ENCODE results near the gene TMPRSS11E.
"Not testable (repeated sequence)": the region's sequence is repeated elsewhere in the genome, so short reads cannot be mapped to it uniquely, and the experiment has no call there.

TMPRSS11E gene, protein sequence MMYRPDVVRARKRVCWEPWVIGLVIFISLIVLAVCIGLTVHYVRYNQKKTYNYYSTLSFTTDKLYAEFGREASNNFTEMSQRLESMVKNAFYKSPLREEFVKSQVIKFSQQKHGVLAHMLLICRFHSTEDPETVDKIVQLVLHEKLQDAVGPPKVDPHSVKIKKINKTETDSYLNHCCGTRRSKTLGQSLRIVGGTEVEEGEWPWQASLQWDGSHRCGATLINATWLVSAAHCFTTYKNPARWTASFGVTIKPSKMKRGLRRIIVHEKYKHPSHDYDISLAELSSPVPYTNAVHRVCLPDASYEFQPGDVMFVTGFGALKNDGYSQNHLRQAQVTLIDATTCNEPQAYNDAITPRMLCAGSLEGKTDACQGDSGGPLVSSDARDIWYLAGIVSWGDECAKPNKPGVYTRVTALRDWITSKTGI

DNA sequence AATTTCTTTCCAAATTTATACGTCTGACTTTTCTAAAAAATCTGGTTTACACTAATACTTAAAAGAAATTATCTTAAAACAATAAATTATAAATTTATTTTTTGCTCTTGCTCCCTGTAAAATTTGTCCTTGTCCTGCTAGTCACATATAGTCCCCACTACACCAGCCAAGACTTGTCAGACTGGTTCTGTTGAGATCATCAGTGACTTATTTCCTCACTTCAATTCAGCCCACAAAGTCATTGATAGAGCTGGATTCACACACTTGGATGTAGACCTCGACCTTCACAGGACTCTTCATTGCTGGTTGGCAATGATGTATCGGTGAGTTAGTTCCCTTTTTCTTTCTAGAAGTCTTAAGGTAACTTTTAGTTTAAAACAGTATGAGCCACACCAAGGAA lies at the start of gene TMPRSS11E:
TMPRSS11E (plus strand) TSS at position 263 of the 400 bp plus-strand sequence; CDS start at position 313, 50 bp downstream.
- DNase-seq: no peak

DNA sequence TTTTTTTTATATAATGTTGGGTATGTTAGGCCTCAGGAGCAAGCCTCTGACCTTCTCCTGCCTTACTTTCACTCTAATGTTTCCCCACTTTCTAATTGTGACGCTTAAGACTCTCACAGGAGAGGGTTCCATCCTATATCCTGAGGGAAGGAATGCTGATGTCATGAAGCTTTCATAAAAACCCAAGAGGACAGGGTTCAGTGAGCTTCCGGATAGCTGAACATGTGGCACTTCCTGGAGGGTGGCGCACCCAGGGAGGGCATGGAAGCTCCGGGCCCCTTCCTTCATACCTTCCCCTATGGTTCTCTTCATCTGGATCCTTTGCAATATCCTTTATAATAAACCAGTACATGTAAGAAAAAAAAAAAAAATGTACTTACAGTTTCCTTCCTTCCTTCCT lies 48.0 kb upstream of the TMPRSS11E start:
- DNase-seq: no peak

DNA sequence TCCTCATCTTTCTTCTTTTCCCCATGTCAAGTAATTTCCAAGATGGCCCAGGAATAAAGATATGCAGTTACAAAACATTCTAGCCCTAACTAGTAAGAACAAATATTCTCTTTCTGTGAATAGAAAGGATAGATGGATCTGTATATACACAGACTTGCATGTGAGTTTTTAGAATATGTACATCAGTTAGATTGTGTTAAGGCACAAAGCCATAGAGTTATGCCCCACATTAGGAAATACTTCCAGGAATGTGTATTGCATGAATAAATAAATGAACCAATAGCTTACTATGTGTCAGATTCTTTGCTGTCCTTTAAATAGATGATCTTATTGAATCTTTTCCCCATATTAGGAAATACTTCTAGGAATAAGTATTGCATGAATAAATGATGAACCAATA lies 46.0 kb upstream of the TMPRSS11E start:
- no peak for DNase-seq

DNA sequence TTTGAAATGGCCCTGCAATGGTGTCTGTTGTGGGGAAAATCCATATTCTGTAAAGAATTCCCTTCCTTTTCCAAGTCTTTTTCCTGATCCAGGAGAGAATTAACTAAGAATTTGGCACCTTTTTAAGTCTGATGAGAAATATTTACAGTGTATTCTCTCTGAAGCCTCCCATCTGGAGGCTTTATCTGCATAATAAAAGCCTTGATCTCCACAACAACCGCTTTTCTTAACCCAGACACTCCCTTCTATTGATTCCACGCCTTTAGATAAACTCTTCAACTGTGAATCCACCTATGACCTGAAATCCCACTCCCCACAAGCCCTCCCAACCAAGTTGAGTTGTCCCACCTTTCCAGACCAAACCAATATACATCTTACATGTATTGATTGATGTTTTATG lies 43.1 kb upstream of the TMPRSS11E start:
- no peak for DNase-seq

DNA sequence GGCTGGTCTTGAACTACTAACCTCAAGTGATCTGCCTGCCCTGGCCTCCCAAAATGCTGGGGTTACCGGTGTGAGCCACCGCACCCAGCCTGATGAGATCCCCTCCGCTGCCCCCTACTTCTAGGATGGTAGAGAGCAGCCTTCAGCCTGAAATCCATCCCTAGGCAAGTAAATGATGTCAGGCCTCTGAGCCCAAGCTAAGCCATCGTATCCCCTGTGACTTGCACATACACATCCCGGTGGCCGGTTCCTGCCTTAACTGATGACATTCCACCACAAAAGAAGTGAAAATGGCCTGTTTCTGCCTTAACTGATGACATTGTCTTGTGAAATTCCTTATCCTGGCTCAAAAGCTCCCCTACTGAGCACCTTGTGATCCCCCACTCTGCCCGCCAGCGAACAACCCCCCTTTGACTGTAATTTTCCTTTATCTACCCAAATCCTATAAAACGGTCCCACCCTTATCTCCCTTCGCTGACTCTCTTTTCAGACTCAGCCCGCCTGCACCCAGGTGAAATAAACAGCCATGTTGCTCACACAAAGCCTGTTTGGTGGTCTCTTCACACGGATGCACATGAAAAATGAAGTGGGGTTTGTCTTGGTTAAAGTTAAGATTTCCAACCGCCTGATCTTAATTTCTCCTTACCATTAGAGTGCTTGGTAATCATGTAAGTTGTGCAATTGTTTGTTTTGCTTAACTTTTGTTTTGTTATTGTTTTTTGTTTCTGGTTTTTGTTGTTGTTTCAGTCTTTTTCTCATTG lies 41.4 kb upstream of the TMPRSS11E start:
- not testable (repeated sequence) for DNase-seq

DNA sequence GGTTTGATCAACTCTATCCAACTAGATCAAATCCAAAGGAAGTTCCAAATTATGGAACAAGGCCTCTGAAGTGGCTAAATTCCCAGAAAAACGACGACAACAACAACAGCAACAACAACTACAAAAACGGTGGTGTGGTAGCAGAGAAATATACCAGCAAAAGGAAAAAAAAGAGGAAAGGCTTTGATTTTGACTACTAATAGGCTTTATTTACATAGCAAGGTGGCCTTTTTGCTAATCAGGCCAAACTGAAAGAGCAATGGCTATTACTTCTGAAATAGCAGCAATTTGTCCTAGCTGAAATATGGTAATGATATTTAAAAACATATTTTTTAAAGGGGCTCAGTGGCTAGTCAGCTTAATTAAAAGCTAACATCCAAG lies 40.8 kb upstream of the TMPRSS11E start:
- no peak for DNase-seq

DNA sequence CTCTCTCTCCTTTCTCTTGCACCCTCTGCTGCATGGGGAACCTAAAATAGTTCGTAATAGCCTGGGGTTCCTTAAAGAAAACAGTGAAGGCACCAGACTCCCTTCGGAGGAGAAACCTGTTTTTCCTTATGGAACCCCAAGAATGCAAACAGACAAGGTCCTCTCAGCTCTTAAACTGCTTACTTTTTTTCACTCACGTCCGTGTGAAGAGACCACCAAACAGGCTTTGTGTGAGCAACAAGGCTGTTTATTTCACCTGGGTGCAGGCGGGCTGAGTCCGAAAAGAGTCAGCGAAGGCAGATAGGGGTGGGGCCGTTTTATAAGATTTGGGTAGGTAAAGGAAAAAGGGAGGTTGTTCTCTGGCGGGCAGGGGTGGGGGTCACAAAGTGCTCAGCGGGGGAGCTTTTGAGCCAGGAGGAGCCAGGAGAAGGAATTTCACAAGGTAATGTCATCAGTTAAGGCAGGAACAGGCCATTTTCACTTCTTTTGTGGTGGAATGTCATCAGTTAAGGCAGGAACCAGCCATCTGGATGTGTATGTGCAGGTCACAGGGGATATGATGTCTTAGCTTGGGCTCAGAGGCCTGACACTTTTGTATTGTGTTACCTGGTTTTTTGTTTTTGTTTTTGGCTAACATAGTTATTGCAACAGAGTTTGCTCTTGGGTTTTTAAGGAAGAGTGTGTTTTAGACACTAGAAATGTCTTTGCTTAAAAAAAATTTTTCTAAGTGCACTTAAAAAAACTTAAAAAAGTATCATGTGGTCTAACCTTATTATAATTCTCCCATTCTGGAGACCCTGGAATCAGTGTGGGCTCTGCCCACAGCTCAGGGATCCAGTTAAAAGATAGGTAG lies 40.0 kb upstream of the TMPRSS11E start:
- not testable (repeated sequence) for DNase-seq

DNA sequence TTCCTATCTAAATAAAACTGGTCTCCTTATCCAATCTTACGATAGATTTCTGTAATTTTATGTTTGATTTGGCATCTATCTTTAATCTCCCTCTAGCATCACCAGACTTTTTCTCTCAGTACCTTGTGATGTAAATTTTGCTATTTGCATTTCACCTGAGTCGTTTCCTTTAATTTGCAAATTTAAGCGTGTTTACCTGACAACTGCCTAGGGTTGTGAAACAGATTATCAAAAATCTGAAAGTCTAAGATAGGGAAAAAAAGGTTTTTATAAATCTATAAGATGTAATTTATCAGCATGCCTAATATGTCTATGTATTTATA lies 39.4 kb upstream of the TMPRSS11E start:
- DNase-seq: no peak

DNA sequence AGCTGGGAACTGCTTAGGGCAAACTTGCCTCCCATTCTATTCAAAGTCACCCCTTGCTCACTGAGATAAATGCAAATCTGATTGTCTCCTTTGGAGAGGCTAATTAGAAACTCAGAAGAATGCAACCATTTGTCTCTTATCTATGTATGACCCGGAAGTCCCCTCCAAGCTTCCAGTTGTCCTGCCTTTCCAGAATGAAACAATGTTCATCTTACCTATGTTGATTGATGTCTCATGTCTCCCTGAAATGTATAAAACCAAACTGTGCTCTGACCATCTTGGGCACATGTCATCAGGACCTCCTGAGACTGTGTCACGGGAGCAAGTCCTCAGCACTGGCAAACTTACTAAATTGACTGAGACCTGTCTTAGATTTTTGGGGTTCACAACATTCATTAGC lies 37.1 kb upstream of the TMPRSS11E start:
- DNase-seq: no peak

DNA sequence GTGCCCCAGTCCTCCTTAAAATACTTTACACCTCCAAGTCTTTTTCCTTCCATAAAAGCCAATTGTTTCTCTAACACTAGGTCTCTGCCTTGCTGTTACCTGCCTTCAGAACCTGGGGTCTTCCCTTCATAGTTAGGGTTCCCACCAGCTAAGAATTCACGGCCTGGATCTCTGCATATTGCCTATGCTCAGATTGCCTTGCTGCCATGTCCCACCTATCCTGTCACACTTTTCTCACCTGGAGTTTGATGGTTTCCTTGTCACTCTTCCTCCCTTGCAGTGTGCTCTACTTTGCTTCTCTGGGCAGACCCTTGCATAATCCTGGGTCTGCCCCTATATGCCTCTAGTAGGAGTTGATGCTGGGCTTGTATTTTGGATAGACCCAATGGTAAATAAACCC lies 36.6 kb upstream of the TMPRSS11E start:
- no peak for DNase-seq

DNA sequence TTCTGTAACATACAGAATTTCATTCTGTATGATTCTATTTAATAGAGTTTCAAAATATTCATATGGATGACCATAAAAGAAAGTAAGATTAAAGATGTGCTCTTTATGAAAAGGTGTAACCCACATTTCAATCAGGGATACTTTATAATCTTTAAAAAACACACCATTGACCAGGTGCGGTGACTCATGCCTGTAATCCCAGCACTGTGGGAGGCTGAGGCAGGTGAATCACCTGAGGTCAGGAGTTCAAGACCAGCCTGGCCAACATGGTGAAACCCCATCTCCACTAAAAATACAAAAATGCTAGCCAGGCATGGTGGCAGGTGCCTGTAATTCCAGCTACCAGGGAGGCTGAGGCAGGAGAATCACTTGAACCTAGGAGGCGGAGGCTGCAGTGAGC lies 35.2 kb upstream of the TMPRSS11E start:
- DNase-seq: not testable (repeated sequence)

DNA sequence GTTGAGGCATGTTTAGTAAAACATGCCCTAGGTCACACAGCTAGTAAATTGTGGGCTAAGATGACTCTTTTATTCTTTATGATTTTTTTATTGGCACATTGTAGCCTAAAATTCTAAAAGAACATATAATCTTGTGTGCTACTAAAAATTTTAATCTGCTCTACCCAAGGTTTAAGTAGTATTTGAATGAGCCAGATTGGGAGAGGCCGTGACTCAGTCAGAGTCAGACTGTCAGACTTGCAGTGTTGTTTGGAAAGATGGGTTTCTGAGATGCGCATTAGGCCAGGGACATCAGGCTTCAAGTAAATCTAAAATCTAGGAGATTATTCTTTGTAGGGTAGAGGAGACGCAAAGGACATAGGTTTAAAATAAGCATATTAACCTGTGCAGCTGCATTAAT lies 30.7 kb upstream of the TMPRSS11E start:
- no peak for DNase-seq

DNA sequence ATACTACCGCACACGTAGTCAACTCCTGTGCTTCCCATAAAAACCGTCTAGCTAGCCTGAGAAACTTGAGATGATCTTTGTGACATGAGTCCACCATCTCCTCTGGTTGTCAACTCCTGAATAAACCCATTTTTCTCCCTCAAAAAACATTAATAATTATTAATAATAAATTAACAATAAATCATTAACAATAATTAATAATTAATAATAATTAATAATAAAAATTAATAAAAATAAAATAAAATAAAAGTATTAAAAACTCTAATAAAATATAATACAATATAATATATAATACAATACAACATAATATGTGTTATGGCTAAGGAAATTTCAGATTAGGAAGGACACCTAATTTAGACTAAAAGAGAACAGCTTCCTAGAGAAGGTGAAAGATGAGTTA lies 20.7 kb upstream of the TMPRSS11E start:
- no peak for DNase-seq

DNA sequence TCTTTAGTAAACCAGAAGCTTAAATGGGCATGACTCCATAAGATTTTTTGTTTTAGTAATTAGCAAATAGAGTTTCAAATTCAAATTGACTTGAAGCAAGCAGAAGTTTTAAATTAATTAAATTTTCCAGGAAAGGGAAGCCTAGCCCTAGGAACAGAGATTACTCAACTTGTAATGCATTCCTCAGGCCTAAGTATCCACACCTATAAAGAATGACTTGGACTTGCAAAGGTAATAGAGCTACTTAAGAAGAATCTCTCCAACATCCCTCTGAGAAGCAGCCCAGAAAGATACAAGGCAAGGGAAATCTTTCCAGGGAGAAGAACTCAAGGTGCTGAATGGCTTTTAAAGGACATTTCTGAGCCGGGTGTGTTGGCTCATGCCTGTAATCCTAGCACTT lies 16.9 kb upstream of the TMPRSS11E start:
- DNase-seq: no peak

DNA sequence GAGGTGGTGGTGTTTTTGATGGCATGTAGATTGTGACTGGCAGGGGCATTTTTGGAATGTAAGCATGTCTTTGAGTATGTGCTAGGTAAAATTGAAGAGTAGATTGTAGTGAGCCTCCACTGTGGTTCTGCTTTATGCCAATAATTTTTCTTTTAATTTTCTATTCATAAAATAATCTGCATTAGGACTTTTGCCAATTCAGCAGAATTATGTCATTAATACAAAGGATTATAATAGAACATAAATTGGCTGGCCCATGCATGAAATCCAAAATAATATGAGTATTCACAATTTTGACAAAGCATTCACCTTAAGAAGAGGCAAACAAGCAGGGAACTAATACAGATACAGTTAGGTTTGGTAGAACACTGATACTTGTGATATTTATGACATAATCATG lies 14.9 kb upstream of the TMPRSS11E start:
- no peak for DNase-seq

DNA sequence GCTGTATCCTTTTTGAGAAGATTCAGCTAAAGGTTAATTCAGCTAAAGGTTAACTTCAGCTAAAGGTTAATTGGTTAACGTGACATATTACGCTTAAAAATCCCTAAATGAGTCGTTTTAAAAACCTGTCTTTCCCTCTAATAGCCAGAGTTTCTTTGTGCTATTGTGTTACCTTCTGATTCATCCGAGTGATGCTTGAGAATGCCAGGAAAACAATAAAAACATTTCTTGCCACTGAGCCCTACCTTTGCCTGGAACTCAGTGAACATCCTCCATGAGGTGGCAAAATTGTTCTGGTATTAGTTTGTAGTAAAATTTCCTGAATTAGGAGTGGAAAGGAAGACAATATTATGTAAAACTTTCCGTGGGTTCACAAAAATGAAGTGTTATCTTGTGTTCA lies 13.7 kb upstream of the TMPRSS11E start:
- no peak for DNase-seq

DNA sequence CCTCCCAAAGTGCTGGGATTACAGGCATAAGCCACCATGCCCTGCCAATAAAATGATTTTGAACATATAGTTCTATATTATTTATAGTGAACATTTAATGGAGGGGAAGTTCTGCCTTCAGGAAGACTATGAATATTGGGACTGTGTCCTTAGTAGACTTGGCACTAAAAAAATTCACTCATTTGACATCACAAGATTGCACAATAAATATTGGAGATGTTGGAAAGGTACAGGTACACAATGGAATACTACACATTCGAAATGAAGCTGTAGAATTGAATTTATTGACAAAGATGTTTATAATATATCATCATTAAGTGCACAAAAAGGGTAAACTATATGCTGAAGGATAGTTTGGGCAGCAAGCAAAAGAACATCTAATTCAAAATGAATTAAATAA lies 13.0 kb upstream of the TMPRSS11E start:
- no peak for DNase-seq

DNA sequence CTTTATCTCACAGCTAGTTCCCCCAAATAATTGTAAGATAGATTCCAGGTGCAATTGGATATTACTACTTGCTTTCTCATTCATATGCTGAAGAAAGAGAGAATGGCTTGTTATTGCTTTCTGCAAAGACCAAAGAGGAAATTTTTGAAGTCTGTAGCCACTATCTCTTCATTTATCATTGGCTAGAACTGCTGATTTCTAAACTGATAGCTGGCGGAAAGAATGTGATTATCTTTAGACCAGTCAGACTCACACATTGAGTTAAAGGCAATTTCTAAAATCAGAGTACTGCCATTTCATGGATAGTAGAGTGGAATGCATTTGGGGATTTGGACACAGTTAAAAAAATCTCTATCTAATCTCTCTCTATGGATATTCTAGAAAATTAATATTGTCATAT lies 12.4 kb upstream of the TMPRSS11E start:
- no peak for DNase-seq

DNA sequence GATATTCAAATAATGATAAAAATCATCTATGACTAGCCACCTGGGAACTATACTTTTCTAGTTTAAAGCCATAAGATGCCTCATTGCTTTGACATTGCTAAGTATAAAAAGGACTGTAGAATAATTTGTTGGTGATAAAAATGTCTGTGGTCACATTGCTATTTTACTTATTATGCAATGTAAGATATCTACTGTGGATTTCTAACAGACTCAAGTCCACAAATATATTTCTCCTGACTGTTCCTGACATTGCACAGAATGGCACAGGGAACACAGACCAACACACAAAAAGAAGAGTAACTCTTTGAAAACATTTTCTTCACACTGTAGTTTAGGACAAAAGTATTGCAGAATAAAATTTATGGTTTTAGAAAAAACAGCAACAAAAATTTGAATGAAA lies 2.2 kb upstream of the TMPRSS11E start:
- DNase-seq: no peak

DNA sequence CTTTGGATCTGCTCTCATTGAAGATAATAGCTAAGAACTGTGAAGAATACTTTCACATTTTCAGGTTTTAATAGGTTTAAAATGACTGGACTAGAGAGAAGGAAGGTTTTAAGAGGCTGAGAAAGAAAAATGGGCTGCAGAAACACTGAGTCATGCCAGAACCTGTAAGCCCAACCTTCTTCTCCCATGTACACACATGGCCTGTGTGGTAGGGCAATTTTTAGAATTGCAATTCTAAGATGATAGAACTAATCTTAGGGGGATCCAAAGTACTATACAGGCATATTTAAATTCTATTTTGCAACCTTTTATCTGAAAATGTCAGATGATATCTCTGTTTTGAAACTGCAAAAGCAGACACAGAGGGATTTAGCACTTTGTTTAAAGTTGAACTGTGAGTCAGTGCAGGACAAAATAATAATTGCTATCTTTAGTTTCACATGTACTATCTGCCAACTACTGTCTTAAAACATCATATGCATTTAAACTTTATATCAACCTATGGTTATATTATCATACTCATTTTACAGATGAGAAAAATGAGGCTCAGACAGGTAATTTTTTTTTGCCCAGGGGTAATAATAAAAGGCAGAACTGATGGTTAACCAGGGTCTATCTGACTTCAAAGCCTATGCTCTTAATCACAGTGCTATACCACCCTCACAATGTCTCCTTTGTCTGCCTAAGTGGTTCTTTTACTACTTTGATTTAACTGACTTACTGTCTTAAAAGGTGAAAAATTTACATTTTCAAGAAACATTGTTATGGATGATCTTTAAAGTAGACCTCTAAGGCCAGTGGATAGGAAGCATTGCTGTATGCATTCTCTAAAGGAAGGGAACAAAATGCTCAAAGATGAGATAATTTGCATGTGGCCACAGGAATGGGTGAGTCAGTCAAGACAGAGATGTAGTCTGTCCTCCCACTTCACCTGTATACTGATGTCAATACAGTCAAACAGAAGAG lies 4.3 kb downstream of the TMPRSS11E start:
- DNase-seq: no peak

DNA sequence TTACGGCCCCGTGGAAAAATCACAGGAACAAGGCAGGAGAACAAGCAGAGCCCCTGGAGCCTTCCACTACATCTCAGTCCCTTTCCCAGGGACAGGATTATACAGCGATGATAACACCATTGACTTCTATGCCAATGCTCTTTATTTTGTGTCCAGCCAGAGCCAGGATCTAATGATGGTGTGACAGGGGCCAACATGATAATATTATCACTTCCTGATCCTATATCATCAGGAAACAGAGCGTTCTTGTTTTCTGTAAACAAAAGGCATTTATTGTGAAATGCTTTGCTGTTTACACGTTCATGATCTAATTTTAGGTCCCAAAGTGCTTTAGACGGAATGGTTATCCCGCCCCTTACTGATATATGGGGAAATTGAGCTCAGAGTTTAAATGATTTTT lies 12.8 kb downstream of the TMPRSS11E start:
- DNase-seq: no peak

DNA sequence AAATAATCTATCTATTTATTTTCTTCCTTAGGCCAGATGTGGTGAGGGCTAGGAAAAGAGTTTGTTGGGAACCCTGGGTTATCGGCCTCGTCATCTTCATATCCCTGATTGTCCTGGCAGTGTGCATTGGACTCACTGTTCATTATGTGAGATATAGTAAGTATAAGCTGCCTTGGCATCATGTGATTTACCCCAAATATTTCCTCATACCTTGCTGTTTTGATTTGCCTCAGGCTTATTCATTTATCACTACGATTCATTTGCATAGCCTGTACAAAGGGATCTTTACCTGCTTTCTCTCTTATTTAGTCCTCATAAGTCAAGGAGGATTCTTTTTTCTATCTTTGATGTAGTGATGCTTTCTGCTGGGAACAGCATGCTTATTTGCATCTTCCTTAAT lies 14.5 kb downstream of the TMPRSS11E start:
- DNase-seq: no peak
